Activated CD4-positive, CD25-positive, alpha-beta regulatory T cell treated with anti-CD3 and anti-CD28 coated beads, Interleukin-2, amount 50 U/mL, for 72 hours (primary cell): ENCODE measurements around the gene CADPS.

ENCODE experiments used
- DNase-seq: peaks from one replicate; pipeline ENCODE4 v3.0.0; 2021

The CADPS gene

GRCh38 chr3:62872318-62872717, 2.9 kb downstream of the CADPS start:
- no peak for DNase-seq

- DNase-seq = no peak
These were observed 4.9 kb downstream of the CADPS start for GRCh38 chr3:62870321-62870720.

- no peak for DNase-seq
These were observed 11.6 kb downstream of the CADPS start for GRCh38 chr3:62863648-62864047.

GRCh38 chr3:62859203-62859791, 15.9 kb downstream of the CADPS start:
- no peak for DNase-seq

GRCh38 chr3:62845996-62846395, 29.2 kb downstream of the CADPS start:
- DNase-seq = no peak

GRCh38 chr3:62843508-62843907, 31.7 kb downstream of the CADPS start:
- DNase-seq = no peak

GRCh38 chr3:62839748-62840147, 35.5 kb downstream of the CADPS start:
- no peak for DNase-seq

- no peak for DNase-seq
These were observed 38.0 kb downstream of the CADPS start for GRCh38 chr3:62837145-62837787.

GRCh38 chr3:62835554-62836236, 39.5 kb downstream of the CADPS start:
- no peak for DNase-seq

GRCh38 chr3:62833538-62833937, 41.7 kb downstream of the CADPS start:
- DNase-seq = no peak

- DNase-seq = no peak
These were observed 42.7 kb downstream of the CADPS start for GRCh38 chr3:62832553-62832952.

GRCh38 chr3:62830727-62831322, 44.4 kb downstream of the CADPS start:
- DNase-seq = no peak

- no peak for DNase-seq
These were observed 47.7 kb downstream of the CADPS start for GRCh38 chr3:62827550-62827949.

GRCh38 chr3:62824965-62825592, 50.1 kb downstream of the CADPS start:
- DNase-seq = no peak

GRCh38 chr3:62823461-62824050, 51.7 kb downstream of the CADPS start:
- DNase-seq = no peak

GRCh38 chr3:62822905-62823304, 52.3 kb downstream of the CADPS start:
- DNase-seq = no peak

- DNase-seq = no peak
These were observed 56.9 kb downstream of the CADPS start for GRCh38 chr3:62818347-62818746.

- no peak for DNase-seq
These were observed 57.5 kb downstream of the CADPS start for GRCh38 chr3:62817678-62818077.

- DNase-seq = no peak
These were observed 59.2 kb downstream of the CADPS start for GRCh38 chr3:62815981-62816380.

- DNase-seq = no peak
These were observed 62.6 kb downstream of the CADPS start for GRCh38 chr3:62812631-62813030.

- DNase-seq = no peak
These were observed 64.1 kb downstream of the CADPS start for GRCh38 chr3:62811119-62811518.

- DNase-seq = no peak
These were observed 65.8 kb downstream of the CADPS start for GRCh38 chr3:62809369-62809768.
